Measurements from ENCODE around the gene CABLES2.

DNA sequence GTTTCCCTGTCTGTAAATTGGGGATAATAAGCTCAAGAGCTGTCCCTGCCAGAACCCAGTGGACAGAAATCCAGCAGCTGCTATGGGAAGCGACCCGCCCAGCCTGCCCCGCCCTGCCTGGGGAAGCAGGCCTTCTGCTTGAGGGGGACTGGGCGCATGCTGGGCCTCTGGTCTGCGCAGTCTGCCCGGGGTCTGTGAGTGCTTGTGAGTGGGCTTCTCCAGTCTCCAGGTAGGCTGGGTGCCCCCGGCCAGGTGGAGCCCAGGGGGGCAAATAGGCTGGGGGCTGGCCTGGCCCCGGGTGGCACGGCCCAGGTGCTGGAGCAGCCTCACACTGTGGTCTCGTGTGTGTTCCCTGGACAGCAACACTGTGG, 20.9 kb upstream of the CABLES2 start:
- no peak for TF ChIP-seq POLR2A (IDR thresholded peaks at IDR 0.05; ENCODE audit: low read depth, low read length)
- no peak for TF ChIP-seq POLR2AphosphoS5 (IDR thresholded peaks at IDR 0.05; ENCODE audit: low read depth, low read length)
- no peak for TF ChIP-seq TAF1 (IDR thresholded peaks at IDR 0.05; ENCODE audit: borderline replicate concordance, low read depth, low read length)

Measured in GM12892 (cell line).